ENCODE data around the gene ARFGAP3. TPM values are rescaled to one million over a fixed set of nuclear protein-coding genes. Genes with fewer than 3 reads are reported as not detected.

ARFGAP3 gene
- total RNA-seq, 2 donors from 2014 or later = 32.0 to 32.8 TPM

GRCh38 chr22:42877597-42878340, 20.7 kb upstream of the ARFGAP3 start:
- Mint-ChIP-seq H3K36me3 (ENCODE audit: low read depth) (peaks cover 48% of the 10 kb centered on the region), H3K4me1 (no peaks in the 10 kb centered on the region), H3K27ac (no peak overlapping the region), H3K9me3 (no peaks in the 10 kb centered on the region), H3K27me3 (no peaks in the 10 kb centered on the region), H3K4me3 (no peak overlapping the region)
- ATAC-seq (replicated peaks) = no peak

DNA sequence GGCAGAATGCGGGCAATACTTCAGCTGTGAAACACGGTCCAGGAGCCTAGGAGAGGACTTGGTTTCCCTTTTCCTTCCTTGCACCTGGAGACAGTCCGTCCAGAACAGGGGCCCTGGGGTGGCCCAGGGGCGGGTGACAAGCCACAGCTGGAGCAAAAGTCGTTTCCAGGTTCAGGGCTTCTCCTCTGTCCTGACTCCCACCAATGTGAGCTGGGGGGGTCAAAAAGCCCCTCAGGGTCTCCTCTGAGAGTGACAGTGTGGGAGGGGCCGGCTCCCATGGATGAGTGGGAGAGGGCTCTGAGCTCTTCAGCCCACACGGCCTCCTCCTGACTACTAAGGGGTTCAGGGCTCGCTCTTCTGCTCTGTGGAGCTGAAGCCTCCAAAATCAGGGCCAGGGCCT, 20.1 kb upstream of the ARFGAP3 start:
- H3K4me1 Mint-ChIP-seq = no peaks in the 10 kb centered on the region
- no peaks in the 10 kb centered on the region for H3K27me3 Mint-ChIP-seq
- no peaks in the 10 kb centered on the region for H3K9me3 Mint-ChIP-seq
- no peak overlapping the region for H3K27ac Mint-ChIP-seq
- ATAC-seq (replicated peaks) = no peak
- peaks cover 46% of the 10 kb centered on the region for H3K36me3 Mint-ChIP-seq (ENCODE audit: low read depth)
- H3K4me3 Mint-ChIP-seq = no peak overlapping the region

GRCh38 chr22:42876041-42876440, 19.0 kb upstream of the ARFGAP3 start:
- no peak for ATAC-seq (replicated peaks)
- Mint-ChIP-seq H3K36me3 (ENCODE audit: low read depth) (peaks cover 50% of the 10 kb centered on the region), H3K4me1 (no peaks in the 10 kb centered on the region), H3K27ac (no peak overlapping the region), H3K9me3 (no peaks in the 10 kb centered on the region), H3K27me3 (no peaks in the 10 kb centered on the region), H3K4me3 (no peak overlapping the region)

DNA sequence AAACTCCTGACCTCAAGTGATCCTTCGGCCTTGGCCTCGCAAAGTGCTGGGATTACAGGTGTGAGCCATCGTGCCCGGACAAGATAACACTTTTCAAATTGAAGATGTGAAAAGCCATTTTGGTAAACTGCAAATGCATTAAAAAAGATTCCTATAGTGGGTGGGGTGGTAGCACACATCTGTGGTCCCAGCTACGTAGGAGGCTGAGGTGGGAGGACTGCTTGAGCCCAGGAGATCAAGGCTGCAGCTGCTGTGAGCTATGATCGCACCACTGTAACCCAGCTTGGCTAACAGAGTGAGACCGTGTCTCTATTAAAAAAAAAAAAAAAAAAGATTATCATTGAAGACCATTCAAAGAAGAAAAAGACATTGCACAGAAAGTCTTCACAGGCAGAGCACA, 16.9 kb upstream of the ARFGAP3 start:
- H3K27ac Mint-ChIP-seq = no peak overlapping the region
- no peaks in the 10 kb centered on the region for H3K4me1 Mint-ChIP-seq
- no peaks in the 10 kb centered on the region for H3K9me3 Mint-ChIP-seq
- no peaks in the 10 kb centered on the region for H3K27me3 Mint-ChIP-seq
- H3K36me3 Mint-ChIP-seq (ENCODE audit: low read depth) = peaks cover 60% of the 10 kb centered on the region
- ATAC-seq (replicated peaks) = no peak
- H3K4me3 Mint-ChIP-seq = no peak overlapping the region

GRCh38 chr22:42873356-42873755, 16.3 kb upstream of the ARFGAP3 start:
- H3K27ac Mint-ChIP-seq = no peak overlapping the region
- H3K4me1 Mint-ChIP-seq = no peaks in the 10 kb centered on the region
- no peaks in the 10 kb centered on the region for H3K9me3 Mint-ChIP-seq
- H3K4me3 Mint-ChIP-seq = no peak overlapping the region
- peaks cover 54% of the 10 kb centered on the region for H3K36me3 Mint-ChIP-seq (ENCODE audit: low read depth)
- no peaks in the 10 kb centered on the region for H3K27me3 Mint-ChIP-seq
- no peak for ATAC-seq (replicated peaks)

GRCh38 chr22:42872821-42873220, 15.7 kb upstream of the ARFGAP3 start:
- no peak for ATAC-seq (replicated peaks)
- Mint-ChIP-seq H3K4me1 (no peaks in the 10 kb centered on the region), H3K36me3 (ENCODE audit: low read depth) (peaks cover 49% of the 10 kb centered on the region), H3K9me3 (no peaks in the 10 kb centered on the region), H3K27me3 (no peaks in the 10 kb centered on the region), H3K27ac (no peak overlapping the region), H3K4me3 (no peak overlapping the region)

- no peak for ATAC-seq (replicated peaks)
- Mint-ChIP-seq H3K27ac (no peak overlapping the region), H3K4me1 (no peaks in the 10 kb centered on the region), H3K9me3 (no peaks in the 10 kb centered on the region), H3K4me3 (no peak overlapping the region), H3K36me3 (ENCODE audit: low read depth) (peaks cover 42% of the 10 kb centered on the region), H3K27me3 (no peaks in the 10 kb centered on the region)
These were observed 14.3 kb upstream of the ARFGAP3 start for GRCh38 chr22:42871146-42872050.

- Mint-ChIP-seq H3K4me1 (no peaks in the 10 kb centered on the region), H3K27ac (no peak overlapping the region), H3K36me3 (ENCODE audit: low read depth) (peaks cover 30% of the 10 kb centered on the region), H3K4me3 (no peak overlapping the region), H3K27me3 (no peaks in the 10 kb centered on the region), H3K9me3 (no peaks in the 10 kb centered on the region)
- ATAC-seq (replicated peaks) = no peak
These were observed 12.9 kb upstream of the ARFGAP3 start for GRCh38 chr22:42869888-42870480.

GRCh38 chr22:42869463-42869862, 12.4 kb upstream of the ARFGAP3 start:
- no peaks in the 10 kb centered on the region for H3K9me3 Mint-ChIP-seq
- peaks cover 28% of the 10 kb centered on the region for H3K36me3 Mint-ChIP-seq (ENCODE audit: low read depth)
- H3K4me3 Mint-ChIP-seq = no peak overlapping the region
- H3K27me3 Mint-ChIP-seq = no peaks in the 10 kb centered on the region
- no peak for ATAC-seq (replicated peaks)
- H3K4me1 Mint-ChIP-seq = no peaks in the 10 kb centered on the region
- H3K27ac Mint-ChIP-seq = no peak overlapping the region

DNA sequence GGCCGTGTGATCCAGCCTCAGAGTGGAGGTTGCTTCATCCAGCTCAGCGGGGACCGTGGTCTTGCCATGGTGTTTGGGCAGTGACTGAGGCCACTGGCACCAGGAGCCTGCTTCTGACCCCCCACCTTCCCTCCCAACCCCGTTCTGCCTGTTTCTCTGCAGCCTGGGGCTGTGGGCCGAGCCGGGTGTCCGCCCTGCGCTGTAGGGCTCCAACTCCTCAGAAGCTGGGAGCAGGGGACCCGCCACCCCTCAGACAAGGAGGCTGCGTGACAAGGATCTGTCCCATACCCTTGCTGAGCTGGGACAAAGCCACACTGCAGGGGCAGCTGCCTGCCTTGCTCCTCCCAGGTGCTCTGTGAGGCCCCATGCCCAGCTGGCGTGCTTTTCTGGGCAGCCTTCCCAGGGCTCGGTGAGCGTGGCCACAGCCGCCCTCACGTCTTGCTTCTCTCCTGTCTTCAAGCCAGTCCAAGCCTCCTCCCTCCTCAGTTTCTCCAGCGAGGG, 11.7 kb upstream of the ARFGAP3 start:
- Mint-ChIP-seq H3K27me3 (no peaks in the 10 kb centered on the region), H3K4me1 (peaks cover 1% of the 10 kb centered on the region), H3K27ac (no peak overlapping the region), H3K9me3 (no peaks in the 10 kb centered on the region), H3K4me3 (no peak overlapping the region), H3K36me3 (ENCODE audit: low read depth) (peaks cover 24% of the 10 kb centered on the region)
- no peak for ATAC-seq (replicated peaks)

DNA sequence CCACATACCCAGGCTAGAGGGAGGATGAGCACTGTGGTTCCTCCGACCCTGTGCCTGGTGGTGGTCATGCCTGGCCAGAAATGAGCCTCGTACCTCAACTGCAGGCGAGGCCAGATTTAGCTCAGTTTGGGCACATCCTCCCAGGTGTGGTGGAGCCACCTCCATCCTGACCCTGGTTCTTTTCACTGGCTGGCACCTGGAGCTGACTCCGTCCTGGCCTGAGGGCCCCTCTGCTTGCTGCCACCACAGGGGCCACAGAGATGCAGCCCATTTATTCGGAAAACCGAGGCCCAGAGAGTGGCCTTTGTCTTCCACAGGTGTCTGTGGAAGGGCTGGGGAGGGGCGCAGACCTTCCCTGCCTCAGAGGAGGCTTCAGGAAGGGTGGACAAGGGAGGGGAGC, 9.0 kb upstream of the ARFGAP3 start:
- H3K36me3 Mint-ChIP-seq (ENCODE audit: low read depth) = peaks cover 19% of the 10 kb centered on the region
- no peaks in the 10 kb centered on the region for H3K9me3 Mint-ChIP-seq
- H3K27ac Mint-ChIP-seq = no peak overlapping the region
- ATAC-seq (replicated peaks) = no peak
- H3K27me3 Mint-ChIP-seq = no peaks in the 10 kb centered on the region
- peaks cover 11% of the 10 kb centered on the region for H3K4me1 Mint-ChIP-seq
- H3K4me3 Mint-ChIP-seq = no peak overlapping the region

DNA sequence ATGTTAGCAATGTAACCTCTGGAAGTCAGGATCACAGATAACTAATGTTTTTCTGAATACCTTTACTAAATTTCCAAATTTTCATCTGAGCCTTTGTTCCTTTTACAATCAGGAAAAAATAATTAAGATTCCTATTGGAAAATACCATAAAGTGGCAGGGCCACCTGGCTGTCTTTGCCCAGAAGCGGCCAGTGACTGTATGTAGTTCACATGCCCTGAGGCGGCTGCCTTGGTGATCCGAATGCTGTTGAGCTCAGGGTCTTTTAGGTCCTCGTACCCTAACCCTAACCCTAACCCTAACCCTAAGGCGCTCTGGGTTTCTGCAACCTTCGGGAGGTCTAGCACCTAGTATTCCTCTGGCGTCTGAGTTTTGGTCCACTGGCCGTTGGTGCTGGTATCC, 8.5 kb upstream of the ARFGAP3 start:
- no peaks in the 10 kb centered on the region for H3K27me3 Mint-ChIP-seq
- no peak overlapping the region for H3K4me3 Mint-ChIP-seq
- ATAC-seq (replicated peaks) = no peak
- no peak overlapping the region for H3K27ac Mint-ChIP-seq
- no peaks in the 10 kb centered on the region for H3K9me3 Mint-ChIP-seq
- H3K4me1 Mint-ChIP-seq = peaks cover 11% of the 10 kb centered on the region
- peaks cover 16% of the 10 kb centered on the region for H3K36me3 Mint-ChIP-seq (ENCODE audit: low read depth)

GRCh38 chr22:42863349-42863961, 6.4 kb upstream of the ARFGAP3 start:
- peak; percentile 87 for ATAC-seq (replicated peaks)
- Mint-ChIP-seq H3K27ac (peak overlapping the region; percentile 78), H3K9me3 (no peaks in the 10 kb centered on the region), H3K4me3 (peak overlapping the region; percentile 16), H3K36me3 (ENCODE audit: low read depth) (peaks cover 10% of the 10 kb centered on the region), H3K4me1 (peaks cover 11% of the 10 kb centered on the region), H3K27me3 (no peaks in the 10 kb centered on the region)

DNA sequence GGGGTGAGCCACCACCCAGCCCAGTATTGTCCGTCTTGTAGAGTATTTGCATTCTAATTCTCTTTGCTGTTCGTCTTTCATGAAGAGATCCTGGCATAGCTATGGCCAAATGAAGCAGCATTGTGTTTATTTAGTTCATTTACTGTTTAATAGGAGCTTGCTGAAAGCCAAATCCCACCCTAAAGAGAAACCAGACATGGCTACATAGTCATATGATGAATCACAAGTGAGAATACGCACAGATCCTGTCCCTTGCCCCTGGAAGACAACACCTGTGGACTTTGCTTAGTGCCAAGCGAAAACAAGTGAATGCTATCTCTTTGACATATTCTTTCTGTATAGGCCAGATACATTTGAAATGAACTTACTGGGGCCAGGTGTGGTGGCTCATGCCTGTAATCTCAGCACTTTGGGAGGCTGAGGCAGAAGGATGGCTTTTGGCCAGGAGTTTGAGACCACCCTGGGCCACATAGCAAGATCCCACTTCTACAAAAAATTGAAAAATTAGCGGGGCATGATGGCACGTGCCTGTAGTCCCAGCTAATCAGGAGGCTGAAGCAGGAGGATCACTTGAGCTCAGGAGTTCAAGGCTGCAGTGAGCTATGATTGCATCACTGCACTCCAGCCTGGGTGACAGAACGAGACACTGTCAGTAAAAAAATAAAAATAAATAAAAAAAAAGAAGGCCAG, 5.1 kb upstream of the ARFGAP3 start:
- no peak overlapping the region for H3K4me3 Mint-ChIP-seq
- ATAC-seq (replicated peaks) = no peak
- no peaks in the 10 kb centered on the region for H3K27me3 Mint-ChIP-seq
- H3K9me3 Mint-ChIP-seq = no peaks in the 10 kb centered on the region
- H3K27ac Mint-ChIP-seq = no peak overlapping the region
- peaks cover 11% of the 10 kb centered on the region for H3K4me1 Mint-ChIP-seq
- peaks cover 10% of the 10 kb centered on the region for H3K36me3 Mint-ChIP-seq (ENCODE audit: low read depth)

All from activated T-helper 17 cell treated with anti-CD3 and anti-CD28 coated beads, Interleukin-2, amount 50 U/mL, for 72 hours (primary cell).